CD1c-positive myeloid dendritic cell (primary cell): Measurements from ENCODE around the gene RFT1.
"Not testable (repeated sequence)": the region's sequence is repeated elsewhere in the genome, so short reads cannot be mapped to it uniquely, and the experiment has no call there.

Source experiments
- DNase-seq: peaks from one replicate; pipeline ENCODE4 v3.0.0-alpha.2; 2016; ENCODE audit errors: extremely low spot score

The RFT1 gene

DNA sequence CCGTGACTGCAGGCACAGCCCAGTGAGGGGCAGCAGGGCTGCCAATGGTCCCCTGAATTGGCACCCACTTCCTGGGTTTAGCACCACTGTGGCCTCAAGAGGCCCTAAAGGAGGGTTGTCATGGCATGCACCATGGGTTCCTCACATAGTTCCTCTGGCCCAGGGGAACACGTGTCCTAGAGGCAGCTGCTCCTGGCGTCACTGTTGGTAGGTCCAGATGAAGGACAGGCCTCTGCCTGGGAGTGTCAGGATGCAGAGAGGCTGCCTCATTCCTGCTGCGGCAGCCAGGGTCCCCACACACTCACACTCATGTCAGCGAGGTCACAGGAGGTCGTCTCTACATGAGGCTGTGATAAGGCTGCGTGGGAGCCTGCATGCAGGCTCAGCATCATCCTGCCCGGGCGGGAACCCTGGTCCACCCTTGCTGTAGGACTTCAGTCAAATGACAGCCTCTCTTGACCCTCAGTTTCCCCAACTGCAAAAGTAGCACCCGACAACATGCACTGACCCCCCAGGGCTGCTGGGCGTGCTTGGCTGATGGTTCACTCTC is 58.3 kb downstream of the RFT1 start:
- no peak for DNase-seq

DNA sequence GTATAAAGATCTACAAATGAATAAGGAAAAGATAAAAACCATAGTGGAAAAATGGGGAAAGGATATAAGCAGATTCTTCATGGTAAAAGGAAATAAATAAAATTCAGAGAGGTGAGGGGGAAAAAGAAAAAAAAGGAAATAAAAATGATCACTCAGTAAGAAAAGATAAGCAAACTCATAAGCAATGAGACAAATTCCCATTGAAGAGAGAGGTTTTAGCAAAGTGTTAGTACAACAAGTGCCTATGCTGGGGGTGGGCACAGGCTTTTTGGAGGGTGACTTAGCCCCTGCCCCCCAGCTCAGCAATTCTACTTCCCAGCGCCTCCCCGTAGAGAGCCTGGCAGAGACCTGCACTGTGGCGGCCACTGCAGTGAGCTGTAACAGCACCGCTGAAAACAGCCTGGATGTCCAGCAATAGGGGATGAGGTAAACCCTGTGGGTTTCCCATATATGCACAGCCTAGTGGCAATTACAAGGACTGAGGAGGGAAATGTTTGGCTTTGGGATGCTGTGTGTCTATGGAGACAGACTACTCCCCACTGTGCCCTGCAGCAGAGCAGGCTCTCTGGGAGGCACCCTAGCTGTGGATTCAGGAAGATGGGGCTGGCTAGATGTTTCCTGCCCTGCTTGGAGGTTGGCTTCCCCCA is 60.7 kb downstream of the RFT1 start:
- DNase-seq, result no peak

DNA sequence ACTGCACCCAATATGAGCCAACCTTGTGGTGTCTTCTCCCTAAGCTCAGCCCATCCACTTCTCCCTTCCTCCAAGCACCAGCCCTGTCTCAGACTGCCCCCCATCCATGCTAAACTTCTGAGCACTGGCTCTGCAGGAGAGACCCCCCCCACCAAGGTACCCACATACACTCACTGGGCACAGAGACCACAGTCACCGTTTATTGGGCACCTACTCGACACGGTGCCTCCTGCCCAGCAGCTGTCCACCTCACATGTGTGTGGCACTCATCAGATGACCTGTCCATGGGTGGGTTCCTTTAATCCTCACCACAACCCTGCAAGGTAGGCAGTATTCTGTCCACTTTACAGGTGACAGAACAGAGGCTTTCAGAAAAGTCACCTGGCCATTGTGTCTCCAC is 62.1 kb downstream of the RFT1 start:
- no peak for DNase-seq

- no peak for DNase-seq
Observed at GRCh38 chr3:53067567-53067966, 62.7 kb downstream of the RFT1 start.

DNA sequence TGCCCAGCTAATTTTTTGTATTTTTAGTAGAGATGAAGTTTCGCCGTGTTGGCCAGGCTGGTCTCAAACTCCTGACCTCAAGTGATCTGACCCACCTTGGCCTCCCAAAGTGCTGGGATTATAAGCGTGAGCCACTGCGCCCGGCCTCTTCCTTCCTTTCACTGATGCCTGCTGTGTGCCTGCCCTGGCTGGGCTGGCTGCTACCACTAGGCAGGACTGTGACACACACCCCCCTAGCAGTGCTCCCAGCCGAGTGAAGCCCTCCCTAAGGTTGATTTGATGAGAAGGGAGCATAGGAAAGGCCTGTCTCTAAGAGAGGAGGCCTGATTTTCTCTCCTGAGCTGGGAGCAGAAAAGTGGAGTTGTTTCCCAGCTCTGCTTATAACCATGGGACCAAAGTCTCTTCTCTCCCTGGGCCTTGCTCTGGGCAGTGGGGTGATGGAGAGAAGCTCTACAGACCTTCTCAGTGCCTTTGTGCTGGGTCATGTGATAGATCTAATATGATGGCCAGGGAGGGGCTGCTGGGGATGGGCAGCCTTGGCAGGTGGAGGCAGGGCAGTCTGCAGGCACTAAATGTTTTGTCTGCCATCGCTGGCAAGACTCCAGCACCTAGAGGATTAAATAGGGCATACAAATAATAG is 64.3 kb downstream of the RFT1 start:
- no peak for DNase-seq

- no peak for DNase-seq
Observed at GRCh38 chr3:53062905-53063304, 67.3 kb downstream of the RFT1 start.

- no peak for DNase-seq
Observed at GRCh38 chr3:53056442-53056841, 73.8 kb downstream of the RFT1 start.

GRCh38 chr3:53054233-53054632 is 76.0 kb downstream of the RFT1 start:
- not testable (repeated sequence) for DNase-seq

- no peak for DNase-seq
Observed at GRCh38 chr3:53051929-53052328, 78.3 kb downstream of the RFT1 start.

DNA sequence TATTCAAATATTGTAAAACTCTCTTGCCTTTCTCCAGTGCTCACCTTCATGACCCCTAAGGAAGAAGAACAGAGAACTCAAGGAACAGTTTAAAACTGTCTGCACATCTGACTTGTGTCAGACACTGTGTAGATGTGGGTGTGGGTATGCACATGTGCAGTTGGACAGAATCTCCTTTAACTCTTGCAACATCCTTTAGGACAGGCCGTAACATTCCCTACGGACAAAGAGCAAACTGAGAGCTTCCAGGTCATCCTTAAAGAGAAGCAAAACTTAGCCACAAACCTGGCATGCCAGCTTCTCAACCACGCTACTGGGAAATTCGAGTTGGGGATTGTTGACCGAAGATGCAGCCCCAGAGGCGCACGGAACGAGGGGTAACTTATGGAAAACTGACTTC is 80.2 kb downstream of the RFT1 start:
- no peak for DNase-seq

DNA sequence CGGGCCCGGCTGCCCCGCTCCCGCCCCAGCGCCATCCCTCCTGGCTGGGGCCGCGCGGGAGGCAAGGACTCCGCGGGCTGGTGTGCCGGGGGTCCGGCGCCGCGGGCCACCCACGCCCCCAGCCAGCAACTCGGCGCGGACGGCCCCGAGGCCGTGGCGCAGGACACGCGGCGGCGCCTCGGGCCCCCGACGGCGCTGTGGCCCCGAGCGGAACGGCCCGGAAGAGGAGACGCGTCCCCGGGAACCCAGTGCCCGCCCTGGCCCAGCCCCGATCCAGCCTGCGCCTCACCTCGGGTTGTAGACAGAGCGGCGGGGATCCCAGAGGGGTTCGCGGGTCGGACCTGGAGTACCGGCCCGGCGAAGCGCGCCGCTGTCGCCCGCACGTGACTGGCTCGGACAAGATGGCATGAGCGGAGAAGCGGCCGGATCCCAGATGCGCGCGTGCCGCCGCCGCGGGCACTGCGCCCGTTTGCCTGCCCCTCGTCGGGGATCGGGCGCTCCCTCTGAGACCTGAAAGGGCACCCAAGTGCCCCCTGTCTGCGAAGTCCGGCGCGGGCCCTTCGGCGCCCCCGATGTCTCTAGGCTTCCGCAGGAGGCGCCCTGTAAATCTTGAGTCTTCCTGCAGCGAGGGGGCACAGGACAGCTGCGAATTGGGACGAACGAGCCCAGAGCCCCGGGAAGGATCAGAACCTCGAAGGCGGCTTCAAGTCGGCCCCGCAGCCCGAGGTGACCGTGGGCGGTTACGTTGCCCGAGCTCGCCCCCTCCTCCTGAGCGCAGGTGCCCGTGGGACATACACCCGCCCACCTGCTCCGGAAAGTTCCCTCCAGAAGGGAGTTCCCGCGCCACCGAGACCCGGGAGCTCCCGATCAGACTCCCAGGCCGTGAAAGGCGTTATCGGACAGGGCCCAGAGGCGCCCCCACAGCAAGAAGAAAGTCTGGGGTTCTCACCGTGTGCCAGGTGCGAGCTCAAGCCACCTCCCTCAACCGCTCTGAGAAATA is 83.8 kb downstream of the RFT1 start:
- DNase-seq, result peak; percentile 58

GRCh38 chr3:53045518-53046170 is 84.6 kb downstream of the RFT1 start, which contains the start of gene SFMBT1:
Gene SFMBT1, minus strand, starts transcription at chr3:53046073. Its CDS starts 76,945 bp downstream, at chr3:52969128.
- DNase-seq, result peak; percentile 85

DNA sequence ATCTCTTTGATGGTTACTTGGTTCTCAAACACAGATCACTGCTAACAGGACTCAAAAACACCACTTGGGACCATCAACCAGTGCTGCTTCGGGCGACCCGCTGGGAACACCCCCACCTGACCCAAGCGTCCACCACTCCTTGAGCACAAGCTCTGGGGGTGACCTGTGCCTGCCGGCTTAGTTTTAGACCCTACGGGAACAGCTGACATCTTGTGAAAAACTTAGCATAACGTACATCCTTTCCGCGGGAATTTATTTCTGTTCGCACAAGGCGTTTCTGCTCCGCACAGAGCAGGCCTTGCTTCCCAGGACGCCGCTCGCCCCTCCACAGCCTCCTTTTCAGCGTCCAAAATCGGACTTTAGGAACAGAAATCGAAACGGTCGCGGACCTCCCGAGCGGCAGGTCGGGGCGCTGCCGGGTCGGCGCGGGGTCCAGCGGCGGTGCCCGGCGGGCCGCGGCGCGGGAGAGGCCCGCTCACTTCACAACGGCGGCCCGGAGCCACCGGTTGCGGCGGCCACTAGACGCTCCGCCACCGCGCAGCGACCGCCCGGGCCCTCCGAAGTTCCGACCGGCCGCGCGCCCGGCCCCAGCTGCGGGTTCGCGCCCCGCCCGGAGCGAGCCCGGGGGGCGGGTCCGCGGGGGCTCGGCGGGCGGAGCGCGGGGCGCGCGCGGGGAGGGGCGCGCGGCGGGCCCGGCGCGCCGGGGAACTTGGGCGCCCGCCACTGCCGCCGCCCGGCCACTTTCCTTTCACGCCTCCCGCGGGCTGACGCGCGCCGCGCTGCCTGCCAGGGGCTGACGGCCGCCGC is 85.3 kb downstream of the RFT1 start:
- peak; percentile 70 for DNase-seq

DNA sequence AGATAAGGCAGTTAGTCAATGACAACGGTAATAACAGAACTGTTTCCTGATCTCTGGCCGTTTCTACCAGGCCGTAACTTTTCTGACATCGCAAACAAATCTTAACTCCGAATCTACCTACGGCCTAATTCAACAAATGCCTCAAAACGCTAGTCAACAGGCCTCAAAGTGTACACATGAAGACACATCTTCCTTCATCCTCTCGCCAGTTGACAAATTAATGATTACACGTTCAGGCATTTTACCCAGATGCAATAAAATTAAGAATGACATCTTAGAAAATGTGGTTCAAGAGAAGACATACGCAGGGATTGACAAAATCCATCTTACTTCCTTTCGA is 85.9 kb downstream of the RFT1 start:
- DNase-seq, result no peak

GRCh38 chr3:53043738-53044137 is 86.5 kb downstream of the RFT1 start:
- no peak for DNase-seq

- no peak for DNase-seq
Observed at GRCh38 chr3:53042651-53043050, 87.6 kb downstream of the RFT1 start.

DNA sequence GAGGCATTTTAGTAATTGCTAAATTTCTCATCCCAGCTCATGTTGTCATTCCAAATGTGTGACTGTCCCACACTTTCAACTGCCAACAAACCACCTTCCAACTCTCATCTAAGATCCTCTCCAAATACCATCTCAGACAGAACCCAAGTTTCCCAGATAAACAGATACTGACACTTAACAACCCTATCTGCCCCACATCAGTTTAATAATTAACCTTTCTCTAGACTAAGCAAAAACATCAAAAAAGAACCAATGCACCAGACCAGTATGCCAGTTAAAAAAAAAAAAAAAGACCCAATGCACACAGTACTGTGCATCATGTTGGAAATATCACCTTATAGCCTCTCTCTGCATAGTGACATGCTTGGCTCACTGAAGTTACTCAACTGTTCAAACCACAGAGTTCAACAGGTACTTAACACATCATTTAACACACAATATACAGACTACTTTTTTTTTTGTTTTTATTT is 89.8 kb downstream of the RFT1 start:
- DNase-seq, result no peak

GRCh38 chr3:53039376-53039752 is 90.9 kb downstream of the RFT1 start:
- no peak for DNase-seq

DNA sequence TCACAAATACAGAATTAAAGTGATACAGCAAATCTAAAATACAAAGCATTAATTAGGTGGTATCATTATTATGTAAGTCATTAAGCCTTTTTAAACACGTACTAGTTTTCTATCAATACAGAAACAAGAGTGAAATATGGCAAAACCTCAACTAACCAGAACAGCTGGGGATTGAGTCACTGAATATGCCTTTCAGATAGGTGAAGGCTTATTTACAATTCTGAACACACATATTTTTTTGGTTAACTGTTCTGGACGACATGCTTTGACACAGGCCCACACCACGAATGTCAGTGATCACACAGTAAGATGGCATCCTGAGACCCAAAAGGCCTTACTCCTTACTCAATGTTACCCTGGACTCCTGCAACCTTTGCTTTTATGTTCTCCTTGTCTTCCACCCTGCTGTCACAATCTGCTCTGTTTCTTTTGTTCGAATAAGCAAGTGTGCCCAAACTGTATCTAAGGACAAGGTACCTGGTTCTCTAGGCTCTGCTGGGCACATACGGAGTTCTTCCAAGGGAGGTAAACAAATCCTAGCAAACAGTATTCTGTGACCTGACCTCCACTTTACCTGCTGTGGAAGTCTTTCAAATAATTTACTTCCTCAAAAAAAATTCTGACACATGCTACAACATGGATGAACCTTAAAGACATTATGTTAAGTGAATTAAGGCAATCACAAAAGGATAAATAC is 91.4 kb downstream of the RFT1 start:
- DNase-seq, result no peak
